ENCODE data around the gene ARHGAP40. TPM values are rescaled to one million over a fixed set of nuclear protein-coding genes. Genes with fewer than 3 reads are reported as not detected.

ARHGAP40 gene
- total and polyA plus RNA-seq, 2 experiments from 2014 or later: 0.21 TPM; not detected in 1

GRCh38 chr20:38617011-38617829 is 15.6 kb downstream of the ARHGAP40 start:
- Histone ChIP-seq H3K4me1 (ENCODE audit: insufficient read depth) (no peaks in the 10 kb centered on the region), H3F3A (replicated peaks; ENCODE audit: low read depth) (no peaks in the 10 kb centered on the region), H4K20me1 (replicated peaks; ENCODE audit: insufficient read depth) (no peaks in the 10 kb centered on the region), H3K36me3 (ENCODE audit: insufficient read depth) (no peaks in the 10 kb centered on the region), H3K27ac (ENCODE audit: low read depth) (no peak overlapping the region), H3K9me2 (ENCODE audit: insufficient read depth) (0 out of 2 replicates have a peak, but pooled peaks cover 3% of the 10 kb centered on the region), H3K4me2 (no peak overlapping the region), H3K79me2 (replicated peaks; ENCODE audit: insufficient read depth) (no peaks in the 10 kb centered on the region), H3K4me3 (no peak overlapping the region), H2AFZ (no peak overlapping the region), H3K27me3 (ENCODE audit: insufficient read depth) (no peaks in the 10 kb centered on the region)
- peak; percentile 77 for ATAC-seq
- Mint-ChIP-seq H3K27ac (no peak overlapping the region), H3K4me3 (no peak overlapping the region), H3K36me3 (ENCODE audit: low read depth) (no peaks in the 10 kb centered on the region), H3K27me3 (ENCODE audit: insufficient read depth, low read depth, poor library complexity) (peaks cover 5% of the 10 kb centered on the region), H3K9me3 (no peaks in the 10 kb centered on the region), H3K4me1 (peaks cover 18% of the 10 kb centered on the region; the same call in 2 of the 3 replicates)
- TF ChIP-seq ZNF114 (CRISPR knock-in tag; IDR thresholded peaks at IDR 0.05): no peak
- no peak for TF ChIP-seq STAT1 (IDR thresholded peaks at IDR 0.05; ENCODE audit: unreplicated experiment)
- no peak for TF ChIP-seq CTCF (conservative IDR thresholded peaks at IDR 0.05; ENCODE audit: low read depth in 2 of 2)
- TF ChIP-seq EZH2 (IDR thresholded peaks at IDR 0.05; ENCODE audit: low read depth, unreplicated experiment): no peak
- TF ChIP-seq JUNB (IDR thresholded peaks at IDR 0.05; ENCODE audit: unreplicated experiment): no peak
- TF ChIP-seq POLR2AphosphoS5 (IDR thresholded peaks at IDR 0.05; ENCODE audit: low read depth): no peak
- no peak for TF ChIP-seq NANOG (IDR thresholded peaks at IDR 0.05; ENCODE audit: borderline replicate concordance)
- TF ChIP-seq ZNF331 (CRISPR knock-in tag; IDR thresholded peaks at IDR 0.05; ENCODE audit: low read depth): no peak
- TF ChIP-seq EZH2phosphoT487 (IDR thresholded peaks at IDR 0.05; ENCODE audit: unreplicated experiment): no peak
- no peak for TF ChIP-seq REST (IDR thresholded peaks at IDR 0.05; ENCODE audit: unreplicated experiment)
- DNase-seq (ENCODE audit: low spot score): peak; percentile 39
